Choroid plexus epithelial cell (primary cell): ENCODE measurements around the gene RBMS1.

Experiments used
- DNase-seq: peaks from one replicate; pipeline ENCODE4 v3.0.0-alpha.2; 2010; ENCODE audit warnings: low read depth
- H3K4me3 ChIP-seq: 2 replicates; pipeline ENCODE4 v1.5.1; 2011; ENCODE audit warnings: low read depth, mild to moderate bottlenecking, control low read depth, low read length, moderate library complexity
- CTCF ChIP-seq: conservative IDR thresholded peaks from 2 replicates; pipeline ENCODE4 v1.5.1; 2011; ENCODE audit warnings: low read depth, mild to moderate bottlenecking, control low read depth, inconsistent platforms, low read length, moderate library complexity

RBMS1 gene

GRCh38 chr2:160328811-160329527, 164.6 kb downstream of the RBMS1 start:
- DNase-seq, result no peak
- TF ChIP-seq CTCF, result no peak
- no peak overlapping the region for H3K4me3 ChIP-seq

GRCh38 chr2:160326786-160327185, 166.8 kb downstream of the RBMS1 start:
- no peak overlapping the region for H3K4me3 ChIP-seq
- no peak for TF ChIP-seq CTCF

GRCh38 chr2:160325418-160325817, 168.2 kb downstream of the RBMS1 start:
- no peak for DNase-seq

More at GRCh38 chr2:160326786-160327185, 166.8 kb downstream of the RBMS1 start:
- DNase-seq, result peak; percentile 40

GRCh38 chr2:160324917-160325316, 168.7 kb downstream of the RBMS1 start:
- H3K4me3 ChIP-seq, result no peak overlapping the region
- TF ChIP-seq CTCF, result no peak

More at GRCh38 chr2:160325418-160325817, 168.2 kb downstream of the RBMS1 start:
- TF ChIP-seq CTCF, result no peak
- H3K4me3 ChIP-seq, result no peak overlapping the region

GRCh38 chr2:160324161-160324800, 169.3 kb downstream of the RBMS1 start:
- DNase-seq, result peak; percentile 74
- peak; percentile 82 for TF ChIP-seq CTCF
- H3K4me3 ChIP-seq, result no peak overlapping the region

More at GRCh38 chr2:160324917-160325316, 168.7 kb downstream of the RBMS1 start:
- peak; percentile 55 for DNase-seq

GRCh38 chr2:160322320-160322719, 171.3 kb downstream of the RBMS1 start:
- DNase-seq, result no peak
- no peak for TF ChIP-seq CTCF
- H3K4me3 ChIP-seq, result no peak overlapping the region

- no peak for DNase-seq
- H3K4me3 ChIP-seq, result no peak overlapping the region
- TF ChIP-seq CTCF, result no peak
These were observed 172.6 kb downstream of the RBMS1 start for GRCh38 chr2:160321006-160321405.
